Lung (tissue), 12 donors: ENCODE results near the gene CDKL5. TPM values are rescaled to one million over a fixed set of nuclear protein-coding genes. Genes with fewer than 3 reads are reported as not detected.

Experiments
- ATAC-seq: fragments of 200-7000 bp; cut with Tn5 transposase; one replicate; pipeline ENCODE4 v1.9.1; 2020; ENCODE audit warnings: moderate number of reproducible peaks; ENCODE audit not compliant: insufficient read depth, low FRiP score
- DNase-seq, 3 donors: peaks; one replicate each; pipeline ENCODE4 v3.0.0-alpha.2; 2013 to 2017
- H3K27ac ChIP-seq, 2 donors: one replicate each; pipeline ENCODE4 v1.5.1; 2013; ENCODE audit warnings: mild to moderate bottlenecking in 2 of 2, moderate library complexity in 2 of 2, control low read depth in 1 of 2, inconsistent platforms in 1 of 2, low read depth in 1 of 2, low read length in 1 of 2
- H3K27me3 ChIP-seq, 3 donors: one replicate each; pipeline ENCODE4 v1.5.1; 2013; ENCODE audit warnings: low read length in 2 of 3; ENCODE audit not compliant: control insufficient read depth in 3 of 3, insufficient read depth in 3 of 3
- H3K36me3 ChIP-seq, 4 donors: one replicate each; pipeline ENCODE4 v1.5.1; 2013; ENCODE audit warnings: low read length in 4 of 4, mild to moderate bottlenecking in 1 of 4, moderate library complexity in 1 of 4; ENCODE audit not compliant: control insufficient read depth in 4 of 4, insufficient read depth in 4 of 4
- H3K4me1 ChIP-seq, 5 donors: one replicate each; pipeline ENCODE4 v1.5.1; 2013; ENCODE audit warnings: low read length in 5 of 5, mild to moderate bottlenecking in 2 of 5, moderate library complexity in 1 of 5; ENCODE audit not compliant: control insufficient read depth in 5 of 5, insufficient read depth in 5 of 5
- H3K4me3 ChIP-seq: one replicate; pipeline ENCODE4 v1.5.1; 2013; ENCODE audit warnings: mild to moderate bottlenecking, control low read depth, moderate library complexity
- H3K9ac ChIP-seq, 2 donors: one replicate each; pipeline ENCODE4 v1.5.1; 2013; ENCODE audit warnings: low read length in 2 of 2, control low read depth in 1 of 2; ENCODE audit not compliant: insufficient read depth in 1 of 2
- H3K9me3 ChIP-seq, 4 donors: one replicate each; pipeline ENCODE4 v1.5.1; 2013; ENCODE audit warnings: low read length in 3 of 4, mild to moderate bottlenecking in 1 of 4, moderate library complexity in 1 of 4; ENCODE audit not compliant: control insufficient read depth in 4 of 4, insufficient read depth in 3 of 4
- CTCF ChIP-seq: IDR thresholded peaks from 2 replicates; pipeline ENCODE4 v1.5.1; 2012; ENCODE audit warnings: mild to moderate bottlenecking; ENCODE audit errors: control extremely low read depth, extremely low read depth
- WGBS, 2 donors: extraction: QIAGEN DNeasy Blood & Tissue Kit; methylation state at CpG; one replicate each; pipeline ENCODE4 v1.1.7; 2013; 5-methylcytosine and 5-hydroxymethylcytosine counted together
- polyA plus RNA-seq, 2 donors: library from polyadenylated mRNA; stranded (reverse); fragments of 200-250 nt; gene quantifications; one replicate each; pipeline ENCODE4 v1.2.1, GENCODE V29; 2013
- total RNA-seq, 2 donors: library from RNA; depleted of rRNA in 1 of 2; stranded (reverse); fragments of >200 nt in 1 of 2; gene quantifications; one replicate each; pipeline ENCODE4 v1.2.1, GENCODE V29; 2014 to 2021
- donor health status: control.
- donor health status: control.
- donor health status: Bipolar disorder and iron deficiency.
- donor health status: healthy.
- donor health status: DM: yes; HTN: yes; CAD: no.

CDKL5 gene
- total and polyA plus RNA-seq, 4 donors, result 3.2 to 37.3 (median 16.3) TPM

GRCh38 chrX:18596096-18596495 is 170.7 kb downstream of the CDKL5 start:
- H3K27me3 ChIP-seq, result peaks cover 0 to 16% (median 6%) of the 10 kb centered on the region in 3 donors
- DNase-seq, result peak in 1 of 3 donors; percentile 3
- no peak overlapping the region for H3K9ac ChIP-seq
- ATAC-seq, result peak; percentile 65
- 64 to 91% methylated on average over 4 of the region's 4 CpGs for whole genome bisulfite sequencing, 2 donors
- H3K27ac ChIP-seq, result no peak overlapping the region
- no peaks in the 10 kb centered on the region for H3K9me3 ChIP-seq
- TF ChIP-seq CTCF, result no peak
- H3K4me1 ChIP-seq, result no peaks in the 10 kb centered on the region
- H3K4me3 ChIP-seq, result no peak overlapping the region
- H3K36me3 ChIP-seq, result peaks cover 0 to 5% (median 0%) of the 10 kb centered on the region in 4 donors

GRCh38 chrX:18598413-18598812 is 173.0 kb downstream of the CDKL5 start:
- H3K4me1 ChIP-seq, result no peaks in the 10 kb centered on the region
- peaks cover 0 to 2% (median 0%) of the 10 kb centered on the region in 4 donors for H3K9me3 ChIP-seq
- TF ChIP-seq CTCF, result no peak
- H3K4me3 ChIP-seq, result no peak overlapping the region
- peaks cover 0 to 14% (median 14%) of the 10 kb centered on the region in 3 donors for H3K27me3 ChIP-seq
- no peak overlapping the region for H3K27ac ChIP-seq
- 70 to 89% methylated on average over 2 of the region's 2 CpGs for WGBS, 2 donors
- DNase-seq (no peak), ATAC-seq (no peak)
- H3K36me3 ChIP-seq, result peaks cover 0 to 5% (median 0%) of the 10 kb centered on the region in 4 donors
- H3K9ac ChIP-seq, result no peak overlapping the region

GRCh38 chrX:18607966-18608365 is 182.6 kb downstream of the CDKL5 start:
- no peak overlapping the region for H3K9ac ChIP-seq
- 86 to 88% methylated on average over 4 of the region's 4 CpGs for WGBS, 2 donors
- H3K9me3 ChIP-seq, result no peaks in the 10 kb centered on the region
- TF ChIP-seq CTCF, result no peak
- DNase-seq, result no peak
- H3K36me3 ChIP-seq, result peaks cover 0 to 10% (median 5%) of the 10 kb centered on the region in 4 donors
- H3K27ac ChIP-seq, result no peak overlapping the region
- ATAC-seq, result no peak
- no peak overlapping the region for H3K4me3 ChIP-seq
- peaks cover 0 to 13% (median 0%) of the 10 kb centered on the region in 3 donors for H3K27me3 ChIP-seq
- H3K4me1 ChIP-seq, result no peaks in the 10 kb centered on the region
